GM23338 (cell line): Measurements from ENCODE around the gene OBSCN. TPM values are rescaled to one million over a fixed set of nuclear protein-coding genes. Genes with fewer than 3 reads are reported as not detected.

ENCODE experiments used
- ATAC-seq: fragments of 200-7000 bp; cut with Tn5 transposase; 3 replicates; pipeline ENCODE4 v1.9.1; 2020
- DNase-seq: peaks from one replicate; pipeline ENCODE4 v3.0.0-alpha.2; 2015; ENCODE audit warnings: low spot score
- H2AFZ ChIP-seq: fragments of 200-600 bp; sonication (generic); 2 replicates; pipeline ENCODE4 v1.8.0; 2016; ENCODE audit warnings: antibody characterized with exemption, mild to moderate bottlenecking, moderate library complexity
- H3F3A ChIP-seq: fragments of 200-600 bp; sonication (generic); replicated peaks from 2 replicates; pipeline ENCODE4 v1.8.0; 2017; ENCODE audit warnings: antibody characterized with exemption, mixed run types, low read depth
- H3K27ac ChIP-seq: fragments of 200-600 bp; sonication (generic); 2 replicates; pipeline ENCODE4 v1.6.1; 2016; ENCODE audit warnings: low read depth
- H3K27me3 ChIP-seq: fragments of 200-600 bp; sonication (generic); 2 replicates; pipeline ENCODE4 v1.8.0; 2016; ENCODE audit warnings: mild to moderate bottlenecking, mixed run types, moderate library complexity; ENCODE audit not compliant: insufficient read depth
- H3K36me3 ChIP-seq: fragments of 200-600 bp; sonication (generic); 2 replicates; pipeline ENCODE4 v1.8.0; 2016; ENCODE audit warnings: mild to moderate bottlenecking; ENCODE audit not compliant: insufficient read depth
- H3K4me1 ChIP-seq: fragments of 200-600 bp; sonication (generic); 2 replicates; pipeline ENCODE4 v1.8.0; 2016; ENCODE audit warnings: mild to moderate bottlenecking, moderate library complexity; ENCODE audit not compliant: insufficient read depth
- H3K4me2 ChIP-seq: fragments of 200-600 bp; sonication (generic); 2 replicates; pipeline ENCODE4 v1.7.1; 2017; ENCODE audit warnings: mixed run types
- H3K4me3 ChIP-seq: fragments of 200-600 bp; sonication (generic); 2 replicates; pipeline ENCODE4 v1.6.1; 2016; ENCODE audit warnings: mixed run types
- H3K79me2 ChIP-seq: fragments of 200-600 bp; sonication (generic); replicated peaks from 2 replicates; pipeline ENCODE4 v1.8.0; 2017; ENCODE audit warnings: mild to moderate bottlenecking; ENCODE audit not compliant: insufficient read depth
- H3K9me2 ChIP-seq: fragments of 200-600 bp; sonication (generic); 2 replicates; pipeline ENCODE4 v1.8.0; 2017; ENCODE audit not compliant: insufficient read depth
- H4K20me1 ChIP-seq: fragments of 200-600 bp; sonication (generic); replicated peaks from 2 replicates; pipeline ENCODE4 v1.8.0; 2017; ENCODE audit warnings: mild to moderate bottlenecking; ENCODE audit not compliant: insufficient read depth
- H3K27ac Mint-ChIP-seq: 2 replicates; pipeline ENCODE4 v1.8.0; 2020; ENCODE audit warnings: inconsistent platforms, mild to moderate bottlenecking, moderate library complexity, mixed read lengths
- H3K27me3 Mint-ChIP-seq: 3 replicates; pipeline ENCODE4 v1.8.0; 2022; ENCODE audit warnings: low read depth, mild to moderate bottlenecking, moderate library complexity, mixed read lengths, inconsistent platforms; ENCODE audit not compliant: insufficient read depth, poor library complexity
- H3K36me3 Mint-ChIP-seq: 3 replicates; pipeline ENCODE4 v1.8.0; 2021; ENCODE audit warnings: low read depth, mild to moderate bottlenecking, inconsistent platforms, moderate library complexity, mixed read lengths
- H3K4me1 Mint-ChIP-seq: 3 replicates; pipeline ENCODE4 v1.8.0; 2020; ENCODE audit warnings: mild to moderate bottlenecking, inconsistent platforms, mixed read lengths
- H3K4me3 Mint-ChIP-seq: 3 replicates; pipeline ENCODE4 v1.8.0; 2021; ENCODE audit warnings: moderate library complexity, mild to moderate bottlenecking, inconsistent platforms, mixed read lengths
- H3K9me3 Mint-ChIP-seq: 3 replicates; pipeline ENCODE4 v1.8.0; 2020; ENCODE audit warnings: moderate library complexity, mild to moderate bottlenecking, inconsistent platforms, mixed read lengths
- CREB1 ChIP-seq: fragments of 250-450 bp; sonication (Bioruptor Pico); IDR thresholded peaks from 2 replicates; pipeline ENCODE4 v1.5.0; 2020; ENCODE audit warnings: low read depth, mild to moderate bottlenecking, moderate library complexity
- EZH2 ChIP-seq: fragments of 200-600 bp; sonication (generic); IDR thresholded peaks from one replicate; pipeline ENCODE4 v1.8.0; 2017; ENCODE audit warnings: antibody characterized with exemption, mild to moderate bottlenecking, low read depth; ENCODE audit not compliant: unreplicated experiment
- EZH2phosphoT487 ChIP-seq: fragments of 200-600 bp; sonication (generic); IDR thresholded peaks from one replicate; pipeline ENCODE4 v1.8.1; 2018; ENCODE audit warnings: antibody characterized with exemption; ENCODE audit not compliant: unreplicated experiment
- JUNB ChIP-seq: IDR thresholded peaks from one replicate; pipeline ENCODE4 v1.6.1; 2016; ENCODE audit warnings: antibody characterized with exemption; ENCODE audit not compliant: unreplicated experiment
- NANOG ChIP-seq: IDR thresholded peaks from 2 replicates; pipeline ENCODE4 v1.6.1; 2016; ENCODE audit warnings: antibody characterized with exemption, borderline replicate concordance
- POLR2AphosphoS5 ChIP-seq: IDR thresholded peaks from 2 replicates; pipeline ENCODE4 v1.6.1; 2016; ENCODE audit warnings: antibody characterized with exemption, low read depth
- STAT1 ChIP-seq: IDR thresholded peaks from one replicate; pipeline ENCODE4 v1.6.1; 2016; ENCODE audit warnings: antibody characterized with exemption; ENCODE audit not compliant: unreplicated experiment
- polyA plus RNA-seq: library from polyadenylated mRNA; unstranded; fragments of >200 nt; fragmentation: Nextera tagmentation; extraction: Ambion mirVana; gene quantifications from 2 replicates; pipeline ENCODE4 v1.2.1, GENCODE V29; 2016
- total RNA-seq: library from RNA; depleted of rRNA; stranded (reverse); fragments of >200 nt; shearing (Covaris generic); gene quantifications from 2 replicates; pipeline ENCODE4 v1.2.3, GENCODE V29; 2014
- TF ChIP-seq, protein P1 (sequence below): fragments of 250-450 bp; sonication (Bioruptor Pico); IDR thresholded peaks from 2 replicates; pipeline ENCODE4 v1.5.0; 2020; ENCODE audit warnings: mild to moderate bottlenecking, moderate library complexity
- TF ChIP-seq, protein P2 (sequence below): IDR thresholded peaks from one replicate; pipeline ENCODE4 v1.6.1; 2018; ENCODE audit warnings: antibody characterized with exemption; ENCODE audit not compliant: unreplicated experiment
- TF ChIP-seq, protein P3 (sequence below): IDR thresholded peaks from 2 replicates; pipeline ENCODE4 v1.6.1; 2016; ENCODE audit warnings: antibody characterized with exemption

The OBSCN gene
- total and polyA plus RNA-seq, 2 experiments from 2014 or later: 8.4 to 38.5 TPM

DNA sequence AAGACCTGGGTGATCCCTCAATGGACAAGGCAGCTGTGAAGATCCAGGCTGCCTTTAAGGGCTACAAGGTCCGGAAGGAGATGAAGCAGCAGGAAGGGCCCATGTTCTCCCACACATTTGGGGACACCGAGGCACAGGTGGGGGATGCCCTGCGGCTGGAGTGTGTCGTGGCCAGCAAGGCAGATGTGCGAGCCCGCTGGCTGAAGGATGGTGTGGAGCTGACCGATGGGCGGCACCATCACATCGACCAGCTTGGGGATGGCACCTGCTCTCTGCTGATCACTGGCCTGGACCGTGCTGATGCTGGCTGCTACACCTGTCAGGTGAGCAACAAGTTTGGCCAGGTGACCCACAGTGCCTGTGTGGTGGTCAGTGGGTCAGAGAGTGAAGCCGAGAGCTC is 113.6 kb downstream of the OBSCN start (continued):
- TF ChIP-seq, protein P1, sequence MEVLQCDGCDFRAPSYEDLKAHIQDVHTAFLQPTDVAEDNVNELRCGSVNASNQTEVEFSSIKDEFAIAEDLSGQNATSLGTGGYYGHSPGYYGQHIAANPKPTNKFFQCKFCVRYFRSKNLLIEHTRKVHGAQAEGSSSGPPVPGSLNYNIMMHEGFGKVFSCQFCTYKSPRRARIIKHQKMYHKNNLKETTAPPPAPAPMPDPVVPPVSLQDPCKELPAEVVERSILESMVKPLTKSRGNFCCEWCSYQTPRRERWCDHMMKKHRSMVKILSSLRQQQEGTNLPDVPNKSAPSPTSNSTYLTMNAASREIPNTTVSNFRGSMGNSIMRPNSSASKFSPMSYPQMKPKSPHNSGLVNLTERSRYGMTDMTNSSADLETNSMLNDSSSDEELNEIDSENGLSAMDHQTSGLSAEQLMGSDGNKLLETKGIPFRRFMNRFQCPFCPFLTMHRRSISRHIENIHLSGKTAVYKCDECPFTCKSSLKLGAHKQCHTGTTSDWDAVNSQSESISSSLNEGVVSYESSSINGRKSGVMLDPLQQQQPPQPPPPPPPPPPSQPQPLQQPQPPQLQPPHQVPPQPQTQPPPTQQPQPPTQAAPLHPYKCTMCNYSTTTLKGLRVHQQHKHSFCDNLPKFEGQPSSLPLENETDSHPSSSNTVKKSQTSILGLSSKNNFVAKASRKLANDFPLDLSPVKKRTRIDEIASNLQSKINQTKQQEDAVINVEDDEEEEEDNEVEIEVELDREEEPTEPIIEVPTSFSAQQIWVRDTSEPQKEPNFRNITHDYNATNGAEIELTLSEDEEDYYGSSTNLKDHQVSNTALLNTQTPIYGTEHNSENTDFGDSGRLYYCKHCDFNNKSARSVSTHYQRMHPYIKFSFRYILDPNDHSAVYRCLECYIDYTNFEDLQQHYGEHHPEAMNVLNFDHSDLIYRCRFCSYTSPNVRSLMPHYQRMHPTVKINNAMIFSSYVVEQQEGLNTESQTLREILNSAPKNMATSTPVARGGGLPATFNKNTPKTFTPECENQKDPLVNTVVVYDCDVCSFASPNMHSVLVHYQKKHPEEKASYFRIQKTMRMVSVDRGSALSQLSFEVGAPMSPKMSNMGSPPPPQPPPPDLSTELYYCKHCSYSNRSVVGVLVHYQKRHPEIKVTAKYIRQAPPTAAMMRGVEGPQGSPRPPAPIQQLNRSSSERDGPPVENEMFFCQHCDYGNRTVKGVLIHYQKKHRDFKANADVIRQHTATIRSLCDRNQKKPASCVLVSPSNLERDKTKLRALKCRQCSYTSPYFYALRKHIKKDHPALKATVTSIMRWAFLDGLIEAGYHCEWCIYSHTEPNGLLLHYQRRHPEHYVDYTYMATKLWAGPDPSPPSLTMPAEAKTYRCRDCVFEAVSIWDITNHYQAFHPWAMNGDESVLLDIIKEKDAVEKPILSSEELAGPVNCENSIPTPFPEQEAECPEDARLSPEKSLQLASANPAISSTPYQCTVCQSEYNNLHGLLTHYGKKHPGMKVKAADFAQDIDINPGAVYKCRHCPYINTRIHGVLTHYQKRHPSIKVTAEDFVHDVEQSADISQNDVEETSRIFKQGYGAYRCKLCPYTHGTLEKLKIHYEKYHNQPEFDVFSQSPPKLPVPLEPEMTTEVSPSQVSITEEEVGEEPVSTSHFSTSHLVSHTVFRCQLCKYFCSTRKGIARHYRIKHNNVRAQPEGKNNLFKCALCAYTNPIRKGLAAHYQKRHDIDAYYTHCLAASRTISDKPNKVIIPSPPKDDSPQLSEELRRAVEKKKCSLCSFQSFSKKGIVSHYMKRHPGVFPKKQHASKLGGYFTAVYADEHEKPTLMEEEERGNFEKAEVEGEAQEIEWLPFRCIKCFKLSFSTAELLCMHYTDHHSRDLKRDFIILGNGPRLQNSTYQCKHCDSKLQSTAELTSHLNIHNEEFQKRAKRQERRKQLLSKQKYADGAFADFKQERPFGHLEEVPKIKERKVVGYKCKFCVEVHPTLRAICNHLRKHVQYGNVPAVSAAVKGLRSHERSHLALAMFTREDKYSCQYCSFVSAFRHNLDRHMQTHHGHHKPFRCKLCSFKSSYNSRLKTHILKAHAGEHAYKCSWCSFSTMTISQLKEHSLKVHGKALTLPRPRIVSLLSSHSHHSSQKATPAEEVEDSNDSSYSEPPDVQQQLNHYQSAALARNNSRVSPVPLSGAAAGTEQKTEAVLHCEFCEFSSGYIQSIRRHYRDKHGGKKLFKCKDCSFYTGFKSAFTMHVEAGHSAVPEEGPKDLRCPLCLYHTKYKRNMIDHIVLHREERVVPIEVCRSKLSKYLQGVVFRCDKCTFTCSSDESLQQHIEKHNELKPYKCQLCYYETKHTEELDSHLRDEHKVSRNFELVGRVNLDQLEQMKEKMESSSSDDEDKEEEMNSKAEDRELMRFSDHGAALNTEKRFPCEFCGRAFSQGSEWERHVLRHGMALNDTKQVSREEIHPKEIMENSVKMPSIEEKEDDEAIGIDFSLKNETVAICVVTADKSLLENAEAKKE: no peak
- no peak for TF ChIP-seq CREB1 (CRISPR knock-in tag)

DNA sequence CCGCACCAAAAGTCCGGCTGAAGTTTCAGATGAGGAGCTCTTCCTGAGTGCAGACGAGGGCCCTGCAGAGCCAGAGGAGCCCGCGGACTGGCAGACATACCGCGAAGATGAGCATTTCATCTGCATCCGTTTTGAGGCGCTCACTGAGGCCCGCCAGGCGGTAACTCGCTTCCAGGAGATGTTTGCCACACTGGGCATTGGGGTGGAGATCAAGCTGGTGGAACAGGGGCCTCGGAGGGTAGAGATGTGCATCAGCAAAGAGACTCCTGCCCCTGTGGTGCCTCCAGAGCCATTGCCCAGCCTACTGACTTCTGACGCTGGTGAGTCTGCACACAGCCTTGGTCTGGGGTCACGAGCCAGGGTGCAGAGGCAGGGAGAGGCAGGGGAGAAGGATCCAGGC is 114.1 kb downstream of the OBSCN start:
- no peak overlapping the region for H2AFZ ChIP-seq
- no peak for ATAC-seq
- TF ChIP-seq NANOG: no peak
- no peak for TF ChIP-seq CREB1 (CRISPR knock-in tag)
- TF ChIP-seq EZH2phosphoT487: no peak
- TF ChIP-seq, protein P2, sequence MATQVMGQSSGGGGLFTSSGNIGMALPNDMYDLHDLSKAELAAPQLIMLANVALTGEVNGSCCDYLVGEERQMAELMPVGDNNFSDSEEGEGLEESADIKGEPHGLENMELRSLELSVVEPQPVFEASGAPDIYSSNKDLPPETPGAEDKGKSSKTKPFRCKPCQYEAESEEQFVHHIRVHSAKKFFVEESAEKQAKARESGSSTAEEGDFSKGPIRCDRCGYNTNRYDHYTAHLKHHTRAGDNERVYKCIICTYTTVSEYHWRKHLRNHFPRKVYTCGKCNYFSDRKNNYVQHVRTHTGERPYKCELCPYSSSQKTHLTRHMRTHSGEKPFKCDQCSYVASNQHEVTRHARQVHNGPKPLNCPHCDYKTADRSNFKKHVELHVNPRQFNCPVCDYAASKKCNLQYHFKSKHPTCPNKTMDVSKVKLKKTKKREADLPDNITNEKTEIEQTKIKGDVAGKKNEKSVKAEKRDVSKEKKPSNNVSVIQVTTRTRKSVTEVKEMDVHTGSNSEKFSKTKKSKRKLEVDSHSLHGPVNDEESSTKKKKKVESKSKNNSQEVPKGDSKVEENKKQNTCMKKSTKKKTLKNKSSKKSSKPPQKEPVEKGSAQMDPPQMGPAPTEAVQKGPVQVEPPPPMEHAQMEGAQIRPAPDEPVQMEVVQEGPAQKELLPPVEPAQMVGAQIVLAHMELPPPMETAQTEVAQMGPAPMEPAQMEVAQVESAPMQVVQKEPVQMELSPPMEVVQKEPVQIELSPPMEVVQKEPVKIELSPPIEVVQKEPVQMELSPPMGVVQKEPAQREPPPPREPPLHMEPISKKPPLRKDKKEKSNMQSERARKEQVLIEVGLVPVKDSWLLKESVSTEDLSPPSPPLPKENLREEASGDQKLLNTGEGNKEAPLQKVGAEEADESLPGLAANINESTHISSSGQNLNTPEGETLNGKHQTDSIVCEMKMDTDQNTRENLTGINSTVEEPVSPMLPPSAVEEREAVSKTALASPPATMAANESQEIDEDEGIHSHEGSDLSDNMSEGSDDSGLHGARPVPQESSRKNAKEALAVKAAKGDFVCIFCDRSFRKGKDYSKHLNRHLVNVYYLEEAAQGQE: no peak
- no peak for TF ChIP-seq EZH2
- TF ChIP-seq POLR2AphosphoS5: no peak
- TF ChIP-seq, protein P3, sequence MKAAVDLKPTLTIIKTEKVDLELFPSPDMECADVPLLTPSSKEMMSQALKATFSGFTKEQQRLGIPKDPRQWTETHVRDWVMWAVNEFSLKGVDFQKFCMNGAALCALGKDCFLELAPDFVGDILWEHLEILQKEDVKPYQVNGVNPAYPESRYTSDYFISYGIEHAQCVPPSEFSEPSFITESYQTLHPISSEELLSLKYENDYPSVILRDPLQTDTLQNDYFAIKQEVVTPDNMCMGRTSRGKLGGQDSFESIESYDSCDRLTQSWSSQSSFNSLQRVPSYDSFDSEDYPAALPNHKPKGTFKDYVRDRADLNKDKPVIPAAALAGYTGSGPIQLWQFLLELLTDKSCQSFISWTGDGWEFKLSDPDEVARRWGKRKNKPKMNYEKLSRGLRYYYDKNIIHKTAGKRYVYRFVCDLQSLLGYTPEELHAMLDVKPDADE: no peak
- no peak for TF ChIP-seq STAT1
- TF ChIP-seq JUNB: no peak

More for the DNA sequence above, 114.1 kb downstream of the OBSCN start:
- Histone ChIP-seq H3K9me2 (peaks cover 15% of the 10 kb centered on the region), H3K27ac (no peak overlapping the region), H4K20me1 (no peaks in the 10 kb centered on the region), H3K79me2 (no peaks in the 10 kb centered on the region), H3K4me3 (no peak overlapping the region), H3K4me2 (no peak overlapping the region), H3K4me1 (no peaks in the 10 kb centered on the region), H3K36me3 (no peaks in the 10 kb centered on the region; the same call in 1 of the 2 replicates), H3K27me3 (no peaks in the 10 kb centered on the region), H3F3A (no peaks in the 10 kb centered on the region)
- H3K4me1 Mint-ChIP-seq: peaks cover 8% of the 10 kb centered on the region
- no peaks in the 10 kb centered on the region for H3K27me3 Mint-ChIP-seq
- H3K4me3 Mint-ChIP-seq: no peak overlapping the region
- peaks cover 18% of the 10 kb centered on the region; the same call in 2 of the 3 replicates for H3K36me3 Mint-ChIP-seq
- H3K9me3 Mint-ChIP-seq: no peaks in the 10 kb centered on the region
- DNase-seq: no peak
- H3K27ac Mint-ChIP-seq: no peak overlapping the region
